GM21717 (cell line): Measurements from ENCODE around the gene RTP3.
A peak's percentile ranks its signal among the peaks of the same experiment; 100 is the strongest.
"Not testable (repeated sequence)": the region's sequence is repeated elsewhere in the genome, so short reads cannot be mapped to it uniquely, and the experiment has no call there.

Source experiments
- ATAC-seq: cut with Tn5 transposase; IDR thresholded peaks from one replicate; pipeline ENCODE4 v1.9.1; 2021; ENCODE audit warnings: mild to moderate bottlenecking, moderate library complexity; ENCODE audit not compliant: unreplicated experiment

Gene RTP3

GRCh38 chr3:46517016-46517783 lies 19.4 kb downstream of the RTP3 start:
- ATAC-seq = no peak

GRCh38 chr3:46517784-46518181 lies 20.0 kb downstream of the RTP3 start:
- no peak for ATAC-seq

GRCh38 chr3:46519952-46520351 lies 22.2 kb downstream of the RTP3 start:
- no peak for ATAC-seq

- ATAC-seq = no peak
Measured at GRCh38 chr3:46520531-46520930, 22.8 kb downstream of the RTP3 start.

GRCh38 chr3:46521096-46521495 lies 23.3 kb downstream of the RTP3 start:
- no peak for ATAC-seq

GRCh38 chr3:46522201-46522600 lies 24.4 kb downstream of the RTP3 start:
- ATAC-seq = not testable (repeated sequence)

- ATAC-seq = no peak
Measured at GRCh38 chr3:46523556-46523955, 25.8 kb downstream of the RTP3 start.

GRCh38 chr3:46524008-46524407 lies 26.2 kb downstream of the RTP3 start:
- ATAC-seq = no peak

GRCh38 chr3:46524832-46525231 lies 27.1 kb downstream of the RTP3 start:
- ATAC-seq = no peak

GRCh38 chr3:46527239-46527638 lies 29.5 kb downstream of the RTP3 start:
- ATAC-seq = no peak

GRCh38 chr3:46533091-46533490 lies 35.3 kb downstream of the RTP3 start:
- no peak for ATAC-seq

- no peak for ATAC-seq
Measured at GRCh38 chr3:46535746-46536145, 38.0 kb downstream of the RTP3 start.

GRCh38 chr3:46536758-46537157 lies 39.0 kb downstream of the RTP3 start:
- no peak for ATAC-seq

- ATAC-seq = no peak
Measured at GRCh38 chr3:46537316-46537715, 39.5 kb downstream of the RTP3 start.

GRCh38 chr3:46537779-46538178 lies 40.0 kb downstream of the RTP3 start:
- no peak for ATAC-seq

- not testable (repeated sequence) for ATAC-seq
Measured at GRCh38 chr3:46538425-46538802, 40.6 kb downstream of the RTP3 start.

- ATAC-seq = peak; percentile 73
Measured at GRCh38 chr3:46538803-46539442, 41.1 kb downstream of the RTP3 start.

GRCh38 chr3:46539443-46540005 lies 41.7 kb downstream of the RTP3 start:
- ATAC-seq = peak; percentile 10

- no peak for ATAC-seq
Measured at GRCh38 chr3:46540550-46540949, 42.8 kb downstream of the RTP3 start.

- ATAC-seq = no peak
Measured at GRCh38 chr3:46541835-46542234, 44.1 kb downstream of the RTP3 start.

GRCh38 chr3:46542344-46542743 lies 44.6 kb downstream of the RTP3 start:
- no peak for ATAC-seq

GRCh38 chr3:46542801-46543201 lies 45.0 kb downstream of the RTP3 start:
- no peak for ATAC-seq
